ENCODE results near the gene ZNF763.

- no peak for TF ChIP-seq ZNF274 (IDR thresholded peaks at IDR 0.05; ENCODE audit: low read depth, low read length)
- no peak for TF ChIP-seq SUZ12 (IDR thresholded peaks at IDR 0.05; ENCODE audit: extremely low read depth, insufficient read depth, insufficient read length)
- no peak for TF ChIP-seq YY1 (IDR thresholded peaks at IDR 0.05; ENCODE audit: insufficient read depth, insufficient read length)
These were observed 30.3 kb downstream of the ZNF763 start for GRCh38 chr19:11995174-11995573.
